Chondrocyte (in vitro differentiated cells): ENCODE results near the gene SSTR5. TPM values are rescaled to one million over a fixed set of nuclear protein-coding genes. Genes with fewer than 3 reads are reported as not detected.

ENCODE experiments used
- DNase-seq: peaks from one replicate; pipeline ENCODE4 v3.0.0; 2021; ENCODE audit warnings: mixed read lengths, low spot score
- H3K27ac Mint-ChIP-seq: one replicate; pipeline ENCODE4 v1.8.0; 2021; ENCODE audit warnings: mild to moderate bottlenecking, moderate library complexity, mixed read lengths; ENCODE audit not compliant: unreplicated experiment
- H3K27me3 Mint-ChIP-seq: 2 replicates; pipeline ENCODE4 v1.8.0; 2021; ENCODE audit warnings: low read depth, mixed read lengths
- H3K36me3 Mint-ChIP-seq: 2 replicates; pipeline ENCODE4 v1.8.0; 2021; ENCODE audit warnings: low read depth, mixed read lengths
- H3K4me1 Mint-ChIP-seq: 2 replicates; pipeline ENCODE4 v1.8.0; 2021; ENCODE audit warnings: low read depth, mild to moderate bottlenecking, mixed read lengths
- H3K4me3 Mint-ChIP-seq: one replicate; pipeline ENCODE4 v1.8.0; 2021; ENCODE audit warnings: mild to moderate bottlenecking, moderate library complexity, mixed read lengths; ENCODE audit not compliant: unreplicated experiment
- H3K9me3 Mint-ChIP-seq: 2 replicates; pipeline ENCODE4 v1.8.0; 2021; ENCODE audit warnings: low read depth, mixed read lengths
- CTCF ChIP-seq: fragments of 200-600 bp; sonication (generic); IDR thresholded peaks from 2 replicates; pipeline ENCODE4 v1.5.0; 2021; ENCODE audit warnings: antibody characterized with exemption, mild to moderate bottlenecking, moderate library complexity
- total RNA-seq: library from RNA; stranded (reverse); gene quantifications from 3 replicates; pipeline ENCODE4 v1.2.1, GENCODE V29; 2021

The SSTR5 gene
- total RNA-seq, 1 donor from 2014 or later, result not detected

- no peak for TF ChIP-seq CTCF
- Mint-ChIP-seq H3K36me3 (no peaks in the 10 kb centered on the region), H3K27ac (no peak overlapping the region), H3K4me1 (peaks cover 3% of the 10 kb centered on the region), H3K4me3 (no peak overlapping the region), H3K27me3 (no peaks in the 10 kb centered on the region), H3K9me3 (no peaks in the 10 kb centered on the region)
- no peak for DNase-seq
Measured at GRCh38 chr16:1094601-1095449, 22.3 kb downstream of the SSTR5 start.

- no peaks in the 10 kb centered on the region for H3K36me3 Mint-ChIP-seq
- no peaks in the 10 kb centered on the region for H3K27me3 Mint-ChIP-seq
- H3K4me1 Mint-ChIP-seq, result peaks cover 3% of the 10 kb centered on the region
- H3K9me3 Mint-ChIP-seq, result no peaks in the 10 kb centered on the region
- no peak for DNase-seq
- H3K27ac Mint-ChIP-seq, result no peak overlapping the region
- TF ChIP-seq CTCF, result no peak
- H3K4me3 Mint-ChIP-seq, result no peak overlapping the region
Measured at GRCh38 chr16:1095450-1096168, 23.1 kb downstream of the SSTR5 start.

GRCh38 chr16:1096169-1097082 is 23.9 kb downstream of the SSTR5 start, which contains the start of gene C1QTNF8:
TSS of gene C1QTNF8 (minus strand) at chr16:1096244. CDS start at chr16:1094922, 1,322 bp downstream.
- H3K4me1 Mint-ChIP-seq, result peaks cover 3% of the 10 kb centered on the region
- no peak within 1 kb of the TSS for H3K27ac Mint-ChIP-seq
- no peaks in the 10 kb centered on the region for H3K36me3 Mint-ChIP-seq
- H3K27me3 Mint-ChIP-seq, result no peaks in the 10 kb centered on the region
- DNase-seq, result no peak
- no peaks in the 10 kb centered on the region for H3K9me3 Mint-ChIP-seq
- no peak within 1 kb of the TSS for H3K4me3 Mint-ChIP-seq
- TF ChIP-seq CTCF, result no peak

GRCh38 chr16:1097156-1097555 is 24.6 kb downstream of the SSTR5 start:
- no peak overlapping the region for H3K4me3 Mint-ChIP-seq
- DNase-seq, result no peak
- H3K27ac Mint-ChIP-seq, result no peak overlapping the region
- no peak for TF ChIP-seq CTCF
- no peaks in the 10 kb centered on the region for H3K36me3 Mint-ChIP-seq
- no peaks in the 10 kb centered on the region for H3K27me3 Mint-ChIP-seq
- H3K4me1 Mint-ChIP-seq, result peaks cover 3% of the 10 kb centered on the region
- no peaks in the 10 kb centered on the region for H3K9me3 Mint-ChIP-seq
